ENCODE measurements around the gene NCAM2.

- no peak for TF ChIP-seq RAD21 (conservative IDR thresholded peaks at IDR 0.05)
- TF ChIP-seq, protein P1, sequence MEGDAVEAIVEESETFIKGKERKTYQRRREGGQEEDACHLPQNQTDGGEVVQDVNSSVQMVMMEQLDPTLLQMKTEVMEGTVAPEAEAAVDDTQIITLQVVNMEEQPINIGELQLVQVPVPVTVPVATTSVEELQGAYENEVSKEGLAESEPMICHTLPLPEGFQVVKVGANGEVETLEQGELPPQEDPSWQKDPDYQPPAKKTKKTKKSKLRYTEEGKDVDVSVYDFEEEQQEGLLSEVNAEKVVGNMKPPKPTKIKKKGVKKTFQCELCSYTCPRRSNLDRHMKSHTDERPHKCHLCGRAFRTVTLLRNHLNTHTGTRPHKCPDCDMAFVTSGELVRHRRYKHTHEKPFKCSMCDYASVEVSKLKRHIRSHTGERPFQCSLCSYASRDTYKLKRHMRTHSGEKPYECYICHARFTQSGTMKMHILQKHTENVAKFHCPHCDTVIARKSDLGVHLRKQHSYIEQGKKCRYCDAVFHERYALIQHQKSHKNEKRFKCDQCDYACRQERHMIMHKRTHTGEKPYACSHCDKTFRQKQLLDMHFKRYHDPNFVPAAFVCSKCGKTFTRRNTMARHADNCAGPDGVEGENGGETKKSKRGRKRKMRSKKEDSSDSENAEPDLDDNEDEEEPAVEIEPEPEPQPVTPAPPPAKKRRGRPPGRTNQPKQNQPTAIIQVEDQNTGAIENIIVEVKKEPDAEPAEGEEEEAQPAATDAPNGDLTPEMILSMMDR (IDR thresholded peaks at IDR 0.05; ENCODE audit: poor library complexity, severe bottlenecking), result no peak
Observed at GRCh38 chr21:21268061-21268471, 269.9 kb downstream of the NCAM2 start.
